ENCODE data around the gene COG5. TPM values are rescaled to one million over a fixed set of nuclear protein-coding genes. Genes with fewer than 3 reads are reported as not detected.
A peak's percentile ranks its signal among the peaks of the same experiment; 100 is the strongest.

The COG5 gene
- total and polyA plus RNA-seq, 2 experiments from 2014 or later, result 15.4 to 36.5 TPM

- TF ChIP-seq EZH2 (IDR thresholded peaks at IDR 0.05; ENCODE audit: low read depth, unreplicated experiment) (no peak), POLR2AphosphoS5 (IDR thresholded peaks at IDR 0.05; ENCODE audit: low read depth) (no peak), JUNB (IDR thresholded peaks at IDR 0.05; ENCODE audit: unreplicated experiment) (no peak), EZH2phosphoT487 (IDR thresholded peaks at IDR 0.05; ENCODE audit: unreplicated experiment) (no peak), ZNF114 (CRISPR knock-in tag; IDR thresholded peaks at IDR 0.05) (no peak), REST (IDR thresholded peaks at IDR 0.05; ENCODE audit: unreplicated experiment) (no peak)
These were observed 155.4 kb downstream of the COG5 start (continued) for GRCh38 chr7:107408349-107408748.

- Mint-ChIP-seq H3K27me3 (ENCODE audit: insufficient read depth, low read depth, poor library complexity) (peaks cover 2% of the 10 kb centered on the region), H3K4me3 (no peak overlapping the region), H3K4me1 (peaks cover 8% of the 10 kb centered on the region; the same call in 2 of the 3 replicates), H3K27ac (peak overlapping the region; percentile 18; the same call in 1 of the 2 replicates), H3K36me3 (ENCODE audit: low read depth) (no peaks in the 10 kb centered on the region), H3K9me3 (no peaks in the 10 kb centered on the region)
- Histone ChIP-seq H4K20me1 (replicated peaks; ENCODE audit: insufficient read depth) (no peaks in the 10 kb centered on the region; the same call in 1 of the 2 replicates), H3K27ac (ENCODE audit: low read depth) (peak overlapping the region; percentile 8; the same call in 1 of the 2 replicates), H3K36me3 (ENCODE audit: insufficient read depth) (no peaks in the 10 kb centered on the region), H3K27me3 (ENCODE audit: insufficient read depth) (no peaks in the 10 kb centered on the region), H3K4me1 (ENCODE audit: insufficient read depth) (no peaks in the 10 kb centered on the region), H2AFZ (no peak overlapping the region), H3K79me2 (replicated peaks; ENCODE audit: insufficient read depth) (no peaks in the 10 kb centered on the region), H3F3A (replicated peaks; ENCODE audit: low read depth) (no peaks in the 10 kb centered on the region), H3K4me2 (no peak overlapping the region), H3K9me2 (ENCODE audit: insufficient read depth) (no peaks in the 10 kb centered on the region), H3K4me3 (no peak overlapping the region)
- ATAC-seq (no peak), DNase-seq (ENCODE audit: low spot score) (no peak)
- TF ChIP-seq EZH2 (IDR thresholded peaks at IDR 0.05; ENCODE audit: low read depth, unreplicated experiment), result no peak
- TF ChIP-seq POLR2AphosphoS5 (IDR thresholded peaks at IDR 0.05; ENCODE audit: low read depth), result no peak
- no peak for TF ChIP-seq CREB1 (CRISPR knock-in tag; IDR thresholded peaks at IDR 0.05; ENCODE audit: low read depth)
- no peak for TF ChIP-seq JUNB (IDR thresholded peaks at IDR 0.05; ENCODE audit: unreplicated experiment)
- no peak for TF ChIP-seq ETS1 (IDR thresholded peaks at IDR 0.05)
These were observed 158.2 kb downstream of the COG5 start for GRCh38 chr7:107405559-107405958.
